GM19193 (cell line): Measurements from ENCODE around the gene NIPBL.

Source experiments
- POLR2A ChIP-seq: IDR thresholded peaks from 4 replicates; pipeline ENCODE4 v1.6.1; 2011; ENCODE audit not compliant: insufficient read depth, insufficient read length; ENCODE audit errors: extremely low read depth

NIPBL gene

GRCh38 chr5:37034955-37035354 is 158.4 kb downstream of the NIPBL start:
- TF ChIP-seq POLR2A, result no peak

GRCh38 chr5:37037840-37038239 is 161.3 kb downstream of the NIPBL start:
- TF ChIP-seq POLR2A, result no peak

GRCh38 chr5:37039824-37040223 is 163.3 kb downstream of the NIPBL start:
- TF ChIP-seq POLR2A, result no peak

- TF ChIP-seq POLR2A, result no peak
Observed at GRCh38 chr5:37043693-37044092, 167.1 kb downstream of the NIPBL start.

- TF ChIP-seq POLR2A, result no peak
Observed at GRCh38 chr5:37044120-37044519, 167.6 kb downstream of the NIPBL start.

GRCh38 chr5:37045703-37046102 is 169.1 kb downstream of the NIPBL start:
- TF ChIP-seq POLR2A, result no peak

GRCh38 chr5:37047947-37048346 is 171.4 kb downstream of the NIPBL start:
- TF ChIP-seq POLR2A, result no peak

- no peak for TF ChIP-seq POLR2A
Observed at GRCh38 chr5:37054391-37054790, 177.8 kb downstream of the NIPBL start.

GRCh38 chr5:37055383-37055990 is 178.9 kb downstream of the NIPBL start:
- no peak for TF ChIP-seq POLR2A

GRCh38 chr5:37056762-37057161 is 180.2 kb downstream of the NIPBL start:
- no peak for TF ChIP-seq POLR2A

- no peak for TF ChIP-seq POLR2A
Observed at GRCh38 chr5:37060030-37060429, 183.5 kb downstream of the NIPBL start.

- TF ChIP-seq POLR2A, result no peak
Observed at GRCh38 chr5:37063739-37064138, 187.2 kb downstream of the NIPBL start.

GRCh38 chr5:37064442-37064841 is 187.9 kb downstream of the NIPBL start:
- TF ChIP-seq POLR2A, result no peak

GRCh38 chr5:37071487-37071886 is 194.9 kb downstream of the NIPBL start:
- no peak for TF ChIP-seq POLR2A

GRCh38 chr5:37071901-37072581 is 195.5 kb downstream of the NIPBL start:
- TF ChIP-seq POLR2A, result no peak

- no peak for TF ChIP-seq POLR2A
Observed at GRCh38 chr5:37075399-37075950, 198.9 kb downstream of the NIPBL start.
